SK-N-SH treated with all-trans-retinoic acid at 6 μM for 48 hours (cell line): ENCODE measurements around the gene PPFIA1.

Experiments
- PATZ1 ChIP-seq: fragments of 250-450 bp; sonication (Bioruptor Pico); IDR thresholded peaks from 2 replicates; pipeline ENCODE4 v1.8.0; 2020; ENCODE audit warnings: mild to moderate bottlenecking, moderate library complexity, borderline replicate concordance
- PPARA ChIP-seq: fragments of 250-450 bp; sonication (Bioruptor Pico); IDR thresholded peaks from 2 replicates; pipeline ENCODE4 v1.5.0; 2020; ENCODE audit warnings: mild to moderate bottlenecking, borderline replicate concordance
- RARB ChIP-seq: fragments of 250-450 bp; sonication (Bioruptor Pico); IDR thresholded peaks from 2 replicates; pipeline ENCODE4 v1.8.0; 2021; ENCODE audit warnings: mild to moderate bottlenecking, moderate library complexity

- TF ChIP-seq PATZ1, result no peak
- TF ChIP-seq PPARA (CRISPR knock-in tag), result no peak
- TF ChIP-seq RARB (CRISPR knock-in tag), result no peak
Measured at GRCh38 chr11:70301721-70302418, 31.4 kb downstream of the PPFIA1 start.
